Stimulated activated naive CD8-positive, alpha-beta T cell treated with anti-CD3 and anti-CD28 coated beads, Interleukin-15, Interleukin-2, amounts not matched to agents 100 ng/mL and 50 ng/mL, for 24 hours (primary cell): Measurements from ENCODE around the gene CSF1.
A peak's percentile ranks its signal among the peaks of the same experiment; 100 is the strongest.

Experiments
- H3K27ac Mint-ChIP-seq: one replicate; pipeline ENCODE4 v1.8.0; 2021; ENCODE audit warnings: mild to moderate bottlenecking, mixed read lengths
- H3K27me3 Mint-ChIP-seq: one replicate; pipeline ENCODE4 v1.8.0; 2021; ENCODE audit warnings: mixed read lengths
- H3K36me3 Mint-ChIP-seq: one replicate; pipeline ENCODE4 v1.8.0; 2021; ENCODE audit warnings: low read depth, mixed read lengths
- H3K4me1 Mint-ChIP-seq: one replicate; pipeline ENCODE4 v1.8.0; 2021; ENCODE audit warnings: low read depth, mixed read lengths
- H3K4me3 Mint-ChIP-seq: one replicate; pipeline ENCODE4 v1.8.0; 2021; ENCODE audit warnings: mild to moderate bottlenecking, mixed read lengths
- H3K9me3 Mint-ChIP-seq: one replicate; pipeline ENCODE4 v1.8.0; 2021; ENCODE audit warnings: mixed read lengths

The CSF1 gene

DNA sequence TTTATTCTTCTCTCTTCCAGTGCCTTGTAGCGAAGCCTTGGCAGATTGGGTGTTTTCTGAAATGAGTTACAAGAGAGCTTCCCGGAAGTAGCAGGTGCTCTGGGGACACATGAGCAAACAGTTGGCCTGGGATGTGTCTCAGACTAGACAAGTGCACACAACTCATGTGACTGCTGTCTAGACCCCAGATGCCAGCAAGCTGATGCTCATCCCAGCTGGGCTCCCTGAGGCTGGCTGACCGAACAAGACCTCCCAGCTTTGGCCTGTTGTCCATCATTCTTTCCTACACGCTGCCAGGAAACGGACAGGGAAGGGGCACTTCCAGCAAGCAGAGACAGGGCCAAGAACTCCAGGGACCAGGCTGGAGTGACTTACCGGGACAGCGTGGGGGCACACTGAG, 18.7 kb upstream of the CSF1 start:
- H3K9me3 Mint-ChIP-seq, result no peaks in the 10 kb centered on the region
- H3K4me1 Mint-ChIP-seq, result peaks cover 21% of the 10 kb centered on the region
- no peaks in the 10 kb centered on the region for H3K27me3 Mint-ChIP-seq
- H3K4me3 Mint-ChIP-seq, result no peak overlapping the region
- H3K27ac Mint-ChIP-seq, result no peak overlapping the region
- no peaks in the 10 kb centered on the region for H3K36me3 Mint-ChIP-seq

- H3K4me3 Mint-ChIP-seq, result no peak overlapping the region
- peak overlapping the region; percentile 32 for H3K27ac Mint-ChIP-seq
- no peaks in the 10 kb centered on the region for H3K36me3 Mint-ChIP-seq
- no peaks in the 10 kb centered on the region for H3K9me3 Mint-ChIP-seq
- no peaks in the 10 kb centered on the region for H3K27me3 Mint-ChIP-seq
- H3K4me1 Mint-ChIP-seq, result peaks cover 22% of the 10 kb centered on the region
These were observed 17.9 kb upstream of the CSF1 start for GRCh38 chr1:109892561-109893368.

- no peaks in the 10 kb centered on the region for H3K9me3 Mint-ChIP-seq
- H3K27ac Mint-ChIP-seq, result no peak overlapping the region
- H3K27me3 Mint-ChIP-seq, result no peaks in the 10 kb centered on the region
- peaks cover 14% of the 10 kb centered on the region for H3K4me1 Mint-ChIP-seq
- no peaks in the 10 kb centered on the region for H3K36me3 Mint-ChIP-seq
- H3K4me3 Mint-ChIP-seq, result no peak overlapping the region
These were observed 17.0 kb upstream of the CSF1 start for GRCh38 chr1:109893532-109894171.

DNA sequence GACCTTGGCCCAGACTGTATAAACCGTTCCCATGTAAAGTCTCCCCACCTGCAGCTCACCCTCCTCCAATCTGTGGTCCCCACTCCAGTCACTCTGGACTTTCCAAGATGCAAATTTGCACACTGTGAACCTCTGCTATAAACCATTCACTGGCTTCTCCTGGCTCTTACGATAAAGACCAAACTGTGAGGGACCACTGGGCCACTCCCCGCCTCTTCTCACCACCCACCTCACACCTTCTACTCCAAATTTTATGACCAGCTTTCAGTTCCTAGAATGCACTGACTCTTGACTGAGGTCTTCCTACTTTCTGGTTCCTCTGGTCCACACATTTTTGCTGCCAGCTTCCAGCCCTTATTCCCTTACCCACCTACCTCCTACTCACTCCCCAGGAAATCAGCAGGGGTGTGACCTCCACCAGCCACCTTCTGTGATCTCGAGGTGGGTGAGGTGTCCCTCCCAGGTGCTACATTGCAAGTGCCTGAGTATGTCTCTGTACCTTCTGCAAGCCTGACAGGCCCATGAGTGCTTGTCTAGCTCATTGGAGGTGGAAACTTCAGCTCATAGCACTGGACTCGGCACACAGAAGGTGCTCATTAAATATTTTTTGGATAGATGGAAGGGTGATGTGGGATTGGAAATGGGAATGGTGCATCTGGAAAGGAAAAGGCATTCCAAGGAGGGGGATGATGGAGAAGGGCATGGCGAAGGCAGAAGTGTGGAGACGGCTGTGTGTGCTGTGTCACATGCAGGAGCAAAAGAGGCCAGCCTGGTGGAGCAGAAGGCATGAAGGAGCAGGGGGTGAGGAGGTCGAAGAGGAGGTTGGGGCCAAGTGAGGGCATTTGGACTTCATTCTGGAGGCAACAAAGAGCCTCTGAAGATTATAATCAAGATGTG, 15.6 kb upstream of the CSF1 start:
- H3K9me3 Mint-ChIP-seq, result no peaks in the 10 kb centered on the region
- no peak overlapping the region for H3K27ac Mint-ChIP-seq
- H3K27me3 Mint-ChIP-seq, result no peaks in the 10 kb centered on the region
- H3K4me3 Mint-ChIP-seq, result no peak overlapping the region
- no peaks in the 10 kb centered on the region for H3K36me3 Mint-ChIP-seq
- H3K4me1 Mint-ChIP-seq, result peaks cover 8% of the 10 kb centered on the region

DNA sequence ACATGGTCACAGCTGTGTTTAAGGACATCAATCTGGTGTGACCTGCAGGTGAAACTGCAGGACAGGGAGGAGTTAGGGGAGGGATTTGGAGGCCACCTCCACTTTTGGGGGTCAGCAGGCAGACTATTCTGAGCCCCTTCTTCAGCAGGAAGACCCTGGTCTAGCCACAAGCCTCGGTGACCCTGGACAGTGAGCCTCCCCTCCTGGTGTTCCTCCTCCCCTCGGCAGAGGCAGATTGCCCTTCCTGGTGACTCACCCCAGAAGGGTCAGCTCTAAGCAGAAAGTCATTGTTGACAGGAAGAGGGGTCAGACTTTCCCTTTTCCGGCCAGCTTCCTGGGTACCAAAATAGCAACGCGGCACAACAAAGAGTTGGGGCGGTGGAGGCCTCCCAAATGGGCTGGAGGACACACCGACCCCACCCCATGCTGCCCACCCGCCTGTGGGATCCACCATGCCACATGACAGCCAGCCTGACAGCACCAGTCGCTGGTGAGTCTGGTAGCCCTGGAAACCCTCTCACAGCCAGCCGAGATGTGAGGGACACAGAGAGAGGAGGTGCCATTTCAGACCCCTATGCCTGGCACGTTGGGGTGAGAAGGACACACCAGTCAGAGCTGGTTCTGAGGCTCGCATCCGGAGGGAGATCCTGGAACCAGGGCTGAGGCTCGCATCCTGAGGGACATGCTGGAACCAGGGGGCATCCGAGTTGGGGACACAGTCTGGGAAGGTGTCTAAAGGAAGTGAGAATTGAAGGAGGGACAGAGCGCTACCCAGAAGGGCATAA, 14.7 kb upstream of the CSF1 start:
- peak overlapping the region; percentile 60 for H3K4me3 Mint-ChIP-seq

DNA sequence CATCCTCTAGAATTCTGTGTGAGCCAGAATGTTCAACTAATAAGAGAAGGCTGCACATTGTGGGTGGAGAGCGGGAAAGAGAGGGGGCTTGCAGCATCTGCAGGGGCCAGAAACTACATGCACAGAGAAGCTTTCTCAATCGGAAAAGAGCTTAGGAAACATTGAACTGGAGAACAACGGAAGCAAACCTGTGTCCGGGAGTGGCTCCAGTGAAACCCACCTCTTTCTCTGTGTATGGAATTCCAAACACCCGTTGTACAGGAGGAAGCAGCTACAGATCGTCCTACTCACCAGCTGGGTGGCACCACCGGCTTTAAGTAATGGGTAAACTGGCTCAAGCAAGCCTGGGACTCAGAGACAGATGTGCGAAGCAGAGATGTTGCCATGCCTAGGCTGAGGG, 14.0 kb upstream of the CSF1 start:
- Mint-ChIP-seq H3K4me1 (peaks cover 14% of the 10 kb centered on the region), H3K4me3 (no peak overlapping the region), H3K27ac (no peak overlapping the region), H3K36me3 (no peaks in the 10 kb centered on the region), H3K27me3 (no peaks in the 10 kb centered on the region), H3K9me3 (no peaks in the 10 kb centered on the region)

More for the DNA sequence above, 14.7 kb upstream of the CSF1 start:
- Mint-ChIP-seq H3K36me3 (no peaks in the 10 kb centered on the region), H3K27ac (no peak overlapping the region), H3K4me1 (peaks cover 8% of the 10 kb centered on the region), H3K27me3 (no peaks in the 10 kb centered on the region), H3K9me3 (no peaks in the 10 kb centered on the region)

DNA sequence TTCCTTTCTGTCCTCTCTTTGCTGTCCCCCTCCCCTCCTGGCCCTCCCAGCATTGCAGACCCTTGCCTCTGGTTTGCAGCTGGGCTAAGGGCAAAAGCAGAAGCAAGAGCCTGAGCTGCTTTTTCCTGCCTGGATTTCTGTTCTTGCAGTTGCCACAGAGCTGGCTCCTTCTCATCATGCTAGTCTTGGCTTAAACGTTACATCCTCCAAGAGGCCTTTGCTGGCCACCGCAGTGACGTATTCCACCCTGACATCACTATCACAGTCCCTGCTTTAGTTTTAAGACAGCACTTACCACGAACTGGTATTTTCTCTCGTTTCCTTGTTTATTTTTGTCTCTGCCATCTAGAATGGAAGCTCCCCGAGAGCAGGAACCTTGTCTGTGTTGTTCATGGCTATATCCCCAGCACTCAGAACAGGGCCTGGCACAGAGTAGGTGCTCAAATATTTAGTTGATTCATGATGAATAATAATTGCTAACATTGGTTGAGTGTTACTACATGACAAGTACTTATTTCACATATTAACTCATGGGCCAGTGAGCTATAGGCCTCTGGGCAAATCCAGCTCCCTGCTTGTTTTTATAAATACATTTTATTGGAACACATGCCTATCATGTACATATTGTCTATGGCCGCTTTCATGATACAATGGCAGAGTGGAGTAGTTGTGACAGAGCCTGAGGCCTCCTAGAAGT, 13.2 kb upstream of the CSF1 start:
- Mint-ChIP-seq H3K27ac (no peak overlapping the region), H3K27me3 (no peaks in the 10 kb centered on the region), H3K4me1 (peaks cover 17% of the 10 kb centered on the region)

GRCh38 chr1:109898842-109899241, 11.8 kb upstream of the CSF1 start:
- Mint-ChIP-seq H3K9me3 (no peaks in the 10 kb centered on the region), H3K4me3 (no peak overlapping the region), H3K36me3 (no peaks in the 10 kb centered on the region), H3K27ac (no peak overlapping the region), H3K4me1 (peaks cover 17% of the 10 kb centered on the region), H3K27me3 (no peaks in the 10 kb centered on the region)

More for the DNA sequence above, 13.2 kb upstream of the CSF1 start:
- H3K9me3 Mint-ChIP-seq, result no peaks in the 10 kb centered on the region
- H3K36me3 Mint-ChIP-seq, result no peaks in the 10 kb centered on the region
- H3K4me3 Mint-ChIP-seq, result no peak overlapping the region

GRCh38 chr1:109901141-109901523, 9.5 kb upstream of the CSF1 start:
- Mint-ChIP-seq H3K27me3 (no peaks in the 10 kb centered on the region), H3K4me1 (peaks cover 26% of the 10 kb centered on the region), H3K27ac (no peak overlapping the region), H3K4me3 (no peak overlapping the region), H3K9me3 (peaks cover 5% of the 10 kb centered on the region), H3K36me3 (peaks cover 4% of the 10 kb centered on the region)

DNA sequence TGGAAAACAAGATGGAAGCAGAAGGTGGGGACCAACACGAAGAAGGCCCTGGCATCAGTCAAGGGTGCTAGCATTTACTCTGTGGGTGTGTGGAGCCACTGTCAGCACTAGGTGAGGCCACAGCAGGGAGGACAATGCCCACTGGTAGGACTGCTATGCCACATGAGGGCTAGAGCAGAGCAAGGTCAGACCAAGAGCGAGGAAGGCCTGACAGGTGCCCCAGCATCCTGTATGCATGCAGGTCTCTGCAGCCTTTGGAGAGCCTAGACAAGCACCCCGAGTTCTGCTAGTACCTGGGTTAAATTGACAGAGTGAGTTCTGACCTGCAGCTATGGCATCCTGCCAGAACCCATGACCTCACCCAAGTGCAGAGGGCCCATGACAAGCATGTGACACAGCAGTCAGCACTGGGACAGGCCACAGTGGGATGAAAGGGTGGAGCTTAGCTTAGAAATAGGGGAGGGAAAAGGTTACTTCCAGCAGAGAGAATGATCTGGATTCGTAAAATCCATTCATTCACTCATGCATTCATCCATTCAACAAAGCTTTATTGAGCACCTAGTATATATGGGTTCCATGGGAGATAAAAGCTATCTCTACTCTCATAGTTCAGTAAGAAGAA, 9.0 kb upstream of the CSF1 start:
- Mint-ChIP-seq H3K36me3 (peaks cover 9% of the 10 kb centered on the region), H3K27ac (peak overlapping the region; percentile 15), H3K4me1 (peaks cover 31% of the 10 kb centered on the region), H3K27me3 (peaks cover 3% of the 10 kb centered on the region), H3K4me3 (no peak overlapping the region), H3K9me3 (peaks cover 9% of the 10 kb centered on the region)

DNA sequence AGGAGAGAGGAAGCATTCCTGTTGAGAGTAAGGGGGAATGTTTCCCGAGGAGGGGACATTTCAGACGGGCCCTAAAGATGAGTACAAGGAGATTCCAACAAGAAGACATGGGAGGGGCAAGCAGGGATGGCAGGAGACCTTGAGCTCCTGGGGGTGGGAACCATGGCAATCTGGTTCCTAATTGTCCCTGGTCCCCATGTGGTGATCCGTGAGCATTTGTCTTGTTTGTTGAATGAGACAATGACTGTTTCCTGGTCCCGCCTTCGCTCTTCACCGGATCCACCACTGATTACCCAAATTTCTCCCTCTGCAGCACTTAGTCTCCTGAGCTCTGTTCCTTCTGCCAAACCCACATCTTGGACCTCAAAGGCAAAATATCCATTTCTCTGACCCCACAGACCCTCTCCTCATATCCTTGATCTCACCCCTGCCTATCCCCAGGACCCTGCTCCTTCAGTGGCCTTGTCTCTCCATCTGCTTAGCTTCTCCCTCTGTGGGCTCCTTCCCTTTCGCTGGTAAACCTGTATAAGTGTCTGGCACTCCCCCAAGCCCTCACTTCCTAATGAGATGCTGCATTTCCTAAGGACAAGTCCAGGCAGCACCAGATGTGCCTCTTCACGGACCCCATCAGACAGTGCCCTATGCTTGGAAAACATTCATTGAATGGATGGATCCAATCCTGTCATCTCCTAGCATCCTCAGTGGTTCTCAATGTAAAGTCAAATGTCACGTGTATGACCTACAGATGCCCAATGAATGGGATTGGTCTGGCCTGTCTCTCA, 8.3 kb upstream of the CSF1 start:
- Mint-ChIP-seq H3K4me1 (peaks cover 33% of the 10 kb centered on the region), H3K9me3 (peaks cover 9% of the 10 kb centered on the region), H3K27ac (no peak overlapping the region), H3K27me3 (peaks cover 3% of the 10 kb centered on the region), H3K4me3 (no peak overlapping the region), H3K36me3 (peaks cover 9% of the 10 kb centered on the region)

GRCh38 chr1:109903376-109903930, 7.2 kb upstream of the CSF1 start:
- Mint-ChIP-seq H3K4me1 (peaks cover 38% of the 10 kb centered on the region), H3K27me3 (peaks cover 3% of the 10 kb centered on the region), H3K4me3 (no peak overlapping the region), H3K36me3 (peaks cover 9% of the 10 kb centered on the region), H3K9me3 (peaks cover 9% of the 10 kb centered on the region), H3K27ac (no peak overlapping the region)
